GM23338 (cell line): ENCODE data around the gene LDLRAD2.

ENCODE experiments used
- CREB1 ChIP-seq: fragments of 250-450 bp; sonication (Bioruptor Pico); IDR thresholded peaks from 2 replicates; pipeline ENCODE4 v1.5.0; 2020; ENCODE audit warnings: low read depth, mild to moderate bottlenecking, moderate library complexity
- EZH2 ChIP-seq: fragments of 200-600 bp; sonication (generic); IDR thresholded peaks from one replicate; pipeline ENCODE4 v1.8.0; 2017; ENCODE audit warnings: antibody characterized with exemption, mild to moderate bottlenecking, low read depth; ENCODE audit not compliant: unreplicated experiment
- POLR2AphosphoS5 ChIP-seq: IDR thresholded peaks from 2 replicates; pipeline ENCODE4 v1.6.1; 2016; ENCODE audit warnings: antibody characterized with exemption, low read depth
- TF ChIP-seq, protein P1 (sequence below), 2 experiments: fragments of 200-600 bp in 1 of 2; sonication (generic) in 1 of 2; conservative IDR thresholded peaks; 2 replicates each; pipeline versions ENCODE4 v1.5.1 to v1.6.1; 2016 to 2017; ENCODE audit warnings: antibody characterized with exemption in 2 of 2, low read depth in 2 of 2, mild to moderate bottlenecking in 2 of 2, moderate library complexity in 1 of 2

DNA sequence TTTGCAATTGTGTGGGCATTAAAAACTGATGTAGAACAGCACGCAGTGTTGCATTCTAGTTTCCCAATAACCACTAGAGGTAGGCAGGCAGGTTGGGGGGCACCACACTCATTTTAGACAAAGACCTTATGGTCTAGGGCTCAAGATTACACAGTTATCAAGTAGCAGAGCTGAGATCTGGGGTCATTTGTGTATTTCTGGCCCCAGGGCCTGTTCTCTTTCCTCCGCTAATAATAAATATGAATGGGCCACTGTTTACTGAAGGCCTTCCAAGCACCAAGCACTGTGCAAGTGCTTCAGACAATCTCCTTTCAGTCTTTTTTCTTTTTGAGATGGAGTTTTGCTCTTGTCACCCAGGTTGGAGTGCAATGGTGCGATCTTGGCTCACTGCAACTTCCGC lies 23.9 kb downstream of the LDLRAD2 start:
- TF ChIP-seq POLR2AphosphoS5 (no peak), EZH2 (no peak), CREB1 (CRISPR knock-in tag) (no peak)
- TF ChIP-seq, protein P1, sequence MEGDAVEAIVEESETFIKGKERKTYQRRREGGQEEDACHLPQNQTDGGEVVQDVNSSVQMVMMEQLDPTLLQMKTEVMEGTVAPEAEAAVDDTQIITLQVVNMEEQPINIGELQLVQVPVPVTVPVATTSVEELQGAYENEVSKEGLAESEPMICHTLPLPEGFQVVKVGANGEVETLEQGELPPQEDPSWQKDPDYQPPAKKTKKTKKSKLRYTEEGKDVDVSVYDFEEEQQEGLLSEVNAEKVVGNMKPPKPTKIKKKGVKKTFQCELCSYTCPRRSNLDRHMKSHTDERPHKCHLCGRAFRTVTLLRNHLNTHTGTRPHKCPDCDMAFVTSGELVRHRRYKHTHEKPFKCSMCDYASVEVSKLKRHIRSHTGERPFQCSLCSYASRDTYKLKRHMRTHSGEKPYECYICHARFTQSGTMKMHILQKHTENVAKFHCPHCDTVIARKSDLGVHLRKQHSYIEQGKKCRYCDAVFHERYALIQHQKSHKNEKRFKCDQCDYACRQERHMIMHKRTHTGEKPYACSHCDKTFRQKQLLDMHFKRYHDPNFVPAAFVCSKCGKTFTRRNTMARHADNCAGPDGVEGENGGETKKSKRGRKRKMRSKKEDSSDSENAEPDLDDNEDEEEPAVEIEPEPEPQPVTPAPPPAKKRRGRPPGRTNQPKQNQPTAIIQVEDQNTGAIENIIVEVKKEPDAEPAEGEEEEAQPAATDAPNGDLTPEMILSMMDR (conservative IDR thresholded peaks at IDR 0.05; ENCODE audit: low read depth in 2 of 2), result no peak
